GM19463 (cell line): Measurements from ENCODE around the gene AKAP8L.

Source experiments
- ATAC-seq: cut with Tn5 transposase; IDR thresholded peaks from one replicate; pipeline ENCODE4 v1.9.1; 2021; ENCODE audit warnings: mild to moderate bottlenecking, moderate library complexity; ENCODE audit not compliant: unreplicated experiment

Gene AKAP8L

GRCh38 chr19:15436012-15436825 lies 17.4 kb upstream of the AKAP8L start:
- no peak for ATAC-seq

GRCh38 chr19:15433519-15434069 lies 14.8 kb upstream of the AKAP8L start:
- ATAC-seq, result no peak

- ATAC-seq, result peak; percentile 78
Observed at GRCh38 chr19:15432629-15433518, 14.1 kb upstream of the AKAP8L start.

DNA sequence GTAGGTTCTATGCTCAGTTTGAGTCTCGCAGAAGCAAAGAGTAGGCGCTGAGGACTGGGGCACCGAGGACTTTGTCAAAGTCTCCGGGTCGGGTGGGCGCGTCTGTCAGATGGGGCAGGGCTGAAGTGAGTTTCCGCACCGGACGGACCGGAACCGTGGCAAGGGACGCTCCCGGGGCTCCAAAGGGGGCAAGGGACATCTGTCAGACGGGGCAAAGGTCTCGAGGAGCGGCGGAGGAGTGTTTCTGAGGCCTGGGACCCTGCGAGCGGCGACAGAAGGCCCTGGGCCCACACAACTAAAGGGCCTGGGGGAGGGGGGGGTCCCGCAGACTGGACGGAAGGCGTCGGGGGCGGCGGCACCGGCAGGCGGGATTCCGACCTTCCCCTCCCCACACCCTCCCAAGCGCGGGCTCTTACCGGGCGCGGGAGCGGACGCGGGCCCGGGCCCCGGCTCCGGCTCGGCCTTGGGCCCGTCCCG lies 13.3 kb upstream of the AKAP8L start:
- ATAC-seq, result no peak

DNA sequence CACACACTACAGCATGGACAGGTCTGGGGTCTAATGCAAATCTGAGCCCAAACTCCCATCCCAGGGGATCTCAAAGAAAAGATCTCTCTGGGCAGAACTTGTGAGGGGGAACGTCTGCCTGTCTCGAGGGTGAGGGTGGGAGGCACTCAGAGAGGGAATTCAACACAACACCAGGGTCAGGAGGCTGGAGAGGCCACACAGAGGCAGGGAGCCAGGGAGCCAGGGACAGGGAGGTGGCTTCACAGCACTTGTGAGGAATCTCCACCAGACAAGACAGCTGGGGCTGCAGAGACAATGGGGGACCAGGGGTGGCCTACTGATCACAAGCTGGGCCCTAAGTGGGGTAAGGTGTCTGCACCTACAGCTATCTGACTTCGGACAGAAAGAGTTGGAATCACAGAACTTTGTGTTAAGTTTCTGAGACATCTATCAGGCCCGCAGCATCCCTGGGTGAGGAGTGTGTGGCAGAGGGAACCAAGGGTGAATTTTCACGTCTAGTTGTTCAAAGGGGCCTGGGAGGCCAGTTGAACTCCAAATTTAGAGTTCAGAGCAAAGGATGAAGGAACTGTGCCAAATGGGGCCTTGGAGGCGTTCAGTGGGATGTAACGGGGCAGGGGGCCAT lies 12.7 kb upstream of the AKAP8L start:
- ATAC-seq, result no peak

DNA sequence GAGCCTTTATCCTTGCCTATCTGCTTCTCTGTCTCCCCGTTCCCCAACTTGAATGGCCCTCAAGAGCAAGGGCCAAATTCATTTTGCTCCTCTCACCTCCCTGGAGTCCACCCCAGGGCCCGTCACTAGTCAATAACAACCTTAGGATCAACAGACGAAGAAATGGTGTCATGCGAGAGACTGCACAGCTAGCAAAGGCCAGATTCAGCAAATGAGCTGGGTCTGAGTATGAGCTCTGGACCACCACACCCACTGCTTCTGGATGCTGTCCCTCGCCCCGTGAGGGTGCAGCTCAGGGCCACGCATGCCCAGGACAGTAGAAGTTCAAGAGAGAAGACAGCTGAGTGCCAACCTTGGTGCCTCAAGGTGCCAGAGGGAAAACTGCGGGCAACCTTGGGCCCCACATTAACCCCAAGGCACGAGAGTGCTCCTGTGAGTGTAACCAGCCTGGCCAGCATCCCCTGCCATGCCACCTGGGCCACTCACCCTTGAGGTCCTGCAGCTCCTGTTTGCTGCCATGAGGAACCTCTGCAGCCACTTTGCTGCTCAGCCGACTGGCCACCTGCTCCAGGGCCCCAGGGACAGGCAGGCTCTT lies 11.8 kb upstream of the AKAP8L start:
- no peak for ATAC-seq

DNA sequence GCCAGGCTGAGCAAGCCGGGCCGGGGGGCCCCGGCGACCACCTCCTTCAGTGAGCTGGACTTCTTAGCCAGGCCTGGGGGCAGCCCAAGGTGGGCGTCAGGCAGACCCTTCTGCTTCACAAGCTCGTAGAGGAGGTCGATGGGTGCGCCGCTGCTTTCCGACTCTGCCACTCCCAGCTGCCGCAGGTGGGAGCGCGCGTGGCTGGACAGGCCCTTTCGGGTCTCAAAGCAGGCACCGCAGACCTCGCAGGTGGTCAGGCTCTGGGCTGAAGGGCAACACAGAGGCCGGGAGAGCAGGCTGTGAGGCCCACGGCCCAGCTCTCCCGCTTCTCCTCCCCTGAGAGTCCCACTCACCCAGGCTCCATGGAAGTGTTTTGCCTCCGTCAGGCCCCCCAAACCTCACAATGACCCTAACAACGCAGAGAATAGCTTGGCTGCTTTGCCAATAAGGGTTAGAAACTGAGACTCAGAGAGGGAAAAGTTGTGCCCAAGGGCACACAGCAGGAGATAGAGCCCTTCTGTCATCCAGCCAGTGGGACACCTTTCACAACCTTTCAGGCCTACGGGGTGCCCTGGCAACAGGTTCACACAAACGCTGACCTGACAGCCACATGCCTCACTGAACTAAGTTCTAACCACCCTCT lies 11.2 kb upstream of the AKAP8L start:
- no peak for ATAC-seq

- no peak for ATAC-seq
Observed at GRCh38 chr19:15428956-15429824, 10.4 kb upstream of the AKAP8L start.

DNA sequence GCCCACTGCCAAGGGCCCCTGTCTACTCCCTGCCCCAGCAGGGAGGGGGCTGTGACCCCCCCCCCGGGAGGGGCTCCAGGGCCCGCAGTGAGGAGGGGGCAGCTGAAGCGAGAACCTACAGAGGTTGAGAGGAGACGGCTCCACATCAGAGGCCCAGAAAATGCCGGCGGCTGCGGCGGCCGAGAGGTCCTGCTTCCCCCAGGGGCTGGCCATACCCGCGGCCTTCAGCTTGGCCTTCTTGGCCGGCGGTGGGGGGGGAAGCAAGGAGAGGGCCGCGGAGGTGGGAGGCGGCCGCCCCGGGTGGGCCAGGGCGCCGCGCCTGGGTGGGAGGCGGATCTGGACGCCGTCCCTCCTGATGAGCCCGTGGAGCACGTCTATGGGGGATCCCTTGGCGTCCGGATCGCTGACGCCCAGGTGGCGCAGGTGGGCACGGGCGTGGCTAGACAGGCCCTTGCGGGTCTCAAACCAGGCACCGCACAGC lies 9.2 kb upstream of the AKAP8L start:
- no peak for ATAC-seq

- no peak for ATAC-seq
Observed at GRCh38 chr19:15427350-15427700, 8.5 kb upstream of the AKAP8L start.

DNA sequence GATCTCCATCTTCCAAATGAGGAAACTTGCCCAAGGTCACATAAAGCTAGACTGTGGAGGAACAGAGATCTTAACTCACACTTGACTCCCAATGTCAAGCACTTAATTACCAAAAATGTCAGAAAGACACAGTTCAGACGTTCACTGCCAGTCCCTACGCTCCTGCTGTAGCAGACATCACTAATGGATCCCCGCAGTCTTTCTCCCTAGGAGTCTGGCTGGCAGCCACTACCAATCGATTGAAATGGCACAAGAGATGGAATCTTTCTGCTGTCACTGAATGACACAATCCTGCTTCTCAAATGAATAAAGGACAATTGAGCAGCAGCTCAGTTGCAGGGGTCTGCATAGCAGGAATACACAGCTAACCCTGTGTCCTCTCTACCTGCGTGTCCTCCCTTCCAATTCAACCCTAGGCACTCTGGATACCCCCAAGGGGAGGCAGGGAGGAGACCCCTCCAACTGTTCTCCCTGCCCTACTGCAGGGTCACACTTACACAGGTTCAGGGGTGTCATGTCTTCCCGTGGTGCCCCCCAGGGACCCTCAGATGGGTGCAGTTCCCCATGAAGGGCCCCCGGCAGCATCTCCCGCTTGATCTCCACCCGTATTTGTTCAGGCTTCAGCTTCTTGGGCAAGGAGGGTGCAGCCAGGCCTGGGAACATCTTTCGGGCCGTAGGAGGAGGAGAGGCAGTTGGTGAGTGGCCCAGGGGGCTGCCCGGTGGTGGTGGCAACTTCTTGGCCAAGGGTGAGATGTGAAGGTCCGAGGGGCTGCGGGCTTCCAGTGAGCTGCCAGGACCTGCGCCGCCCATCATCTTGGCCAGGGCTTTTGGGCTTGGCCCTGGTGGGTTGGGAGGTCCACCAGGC lies 7.9 kb upstream of the AKAP8L start:
- ATAC-seq, result no peak

DNA sequence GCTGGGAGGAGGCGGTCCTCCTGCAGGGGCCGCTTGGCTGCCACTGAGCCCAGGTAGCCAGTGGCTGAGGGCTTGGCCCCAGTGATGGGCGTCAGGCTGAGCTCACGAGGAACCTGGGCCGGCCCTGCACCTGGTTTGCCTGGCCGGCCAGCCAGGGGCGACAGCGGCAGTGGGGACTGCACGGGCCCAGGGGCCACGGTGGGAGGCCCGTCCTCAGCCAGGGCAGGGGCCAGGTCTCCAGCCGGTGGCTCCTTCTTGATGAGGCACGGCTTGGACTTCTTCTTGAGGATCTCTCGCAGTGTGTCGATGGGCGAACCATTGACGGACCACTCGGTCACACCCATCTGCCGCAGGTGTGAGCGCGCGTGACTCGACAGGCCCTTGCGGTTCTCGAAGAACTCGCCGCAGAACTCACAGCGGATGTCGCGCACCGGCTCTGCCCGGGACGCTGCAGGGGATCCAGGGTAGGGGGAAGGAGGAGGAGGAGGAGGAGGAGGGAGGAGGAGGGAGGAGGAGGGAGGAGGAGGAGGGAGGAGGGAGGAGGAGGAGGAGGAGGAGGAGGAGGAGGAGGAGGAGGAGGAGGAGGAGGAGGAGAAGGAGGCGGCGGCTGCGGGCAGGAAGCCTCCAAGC lies 6.6 kb upstream of the AKAP8L start:
- ATAC-seq, result no peak

DNA sequence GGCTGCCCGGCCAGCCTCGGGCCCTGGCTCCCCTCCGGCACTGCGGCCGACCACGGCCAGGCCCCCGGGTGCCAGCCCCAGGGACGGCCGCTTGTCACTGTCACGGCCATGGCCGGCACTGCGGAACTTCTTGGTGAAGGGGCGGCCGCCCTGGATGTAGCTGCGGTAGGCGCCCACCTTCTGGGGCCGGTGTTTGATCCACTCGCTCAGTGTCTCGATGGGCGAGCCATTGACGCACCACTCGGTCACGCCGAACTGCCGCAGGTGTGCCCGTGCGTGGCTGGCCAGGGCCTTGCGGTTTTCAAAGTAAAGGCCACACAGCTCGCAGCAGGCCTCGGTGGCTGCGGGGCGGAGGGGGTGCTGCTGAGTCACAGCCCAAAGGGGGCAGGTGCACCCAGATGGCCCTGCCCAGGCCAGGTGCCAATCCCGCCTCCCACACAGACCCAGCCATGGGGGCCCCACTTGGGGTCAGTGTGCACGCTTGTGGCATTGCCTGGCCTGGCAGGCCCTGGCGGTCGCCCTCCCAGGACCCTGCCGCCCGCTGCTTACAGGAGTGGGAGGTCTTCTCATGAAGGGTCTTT lies 6.0 kb upstream of the AKAP8L start:
- ATAC-seq, result no peak

GRCh38 chr19:15424121-15424520 lies 5.3 kb upstream of the AKAP8L start:
- no peak for ATAC-seq

GRCh38 chr19:15423130-15423529 lies 4.3 kb upstream of the AKAP8L start:
- no peak for ATAC-seq

- ATAC-seq, result no peak
Observed at GRCh38 chr19:15422296-15423075, 3.7 kb upstream of the AKAP8L start.
